Stimulated activated CD4-positive, alpha-beta T cell treated with anti-CD3 and anti-CD28 coated beads, Interleukin-15, amount 100 ng/mL, for 1 hour (primary cell): ENCODE results near the gene C1QTNF5.
"Not testable (repeated sequence)": the region's sequence is repeated elsewhere in the genome, so short reads cannot be mapped to it uniquely, and the experiment has no call there.

Experiments
- DNase-seq, 2 donors: peaks; one replicate each; pipeline ENCODE4 v3.0.0-alpha.2; 2020; ENCODE audit warnings: low read depth in 1 of 2, low spot score in 1 of 2

The C1QTNF5 gene

GRCh38 chr11:119340335-119341221, at the start of gene C1QTNF5:
C1QTNF5 (minus strand) TSS chr11:119340883; CDS start chr11:119340397, 486 bp downstream.
- DNase-seq, result no peak

DNA sequence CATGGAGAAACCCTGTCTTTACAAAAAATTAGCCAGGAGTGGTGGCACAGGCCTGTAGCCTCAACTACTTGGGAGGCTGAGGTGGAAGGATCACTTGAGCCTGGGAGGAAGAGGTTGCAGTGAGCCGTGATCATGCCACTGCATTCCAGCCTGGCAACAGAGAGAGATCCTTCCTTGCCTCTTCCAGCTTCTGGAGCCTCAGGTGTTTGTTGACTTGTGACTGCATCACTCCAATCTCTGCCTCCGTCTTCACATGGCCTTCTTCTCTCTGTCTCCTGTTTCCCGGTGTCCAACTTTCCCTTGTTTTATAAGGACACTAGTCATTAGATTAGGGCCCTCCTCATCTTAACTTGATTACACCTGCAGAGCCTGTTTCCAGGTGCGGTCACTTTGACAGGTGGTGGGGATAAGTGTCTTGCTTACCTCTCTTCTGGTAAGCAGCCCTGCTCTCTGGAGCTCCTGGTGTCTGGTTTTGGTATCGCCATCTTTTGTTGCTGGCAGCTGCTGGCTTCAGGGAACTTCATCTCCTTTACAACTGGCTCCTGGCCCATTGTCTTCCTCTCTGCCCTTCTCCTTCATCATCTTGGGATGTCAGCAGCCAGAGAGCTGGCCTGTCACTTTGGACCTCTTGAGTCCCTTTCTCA, 49.0 kb upstream of the C1QTNF5 start:
- no peak for DNase-seq

DNA sequence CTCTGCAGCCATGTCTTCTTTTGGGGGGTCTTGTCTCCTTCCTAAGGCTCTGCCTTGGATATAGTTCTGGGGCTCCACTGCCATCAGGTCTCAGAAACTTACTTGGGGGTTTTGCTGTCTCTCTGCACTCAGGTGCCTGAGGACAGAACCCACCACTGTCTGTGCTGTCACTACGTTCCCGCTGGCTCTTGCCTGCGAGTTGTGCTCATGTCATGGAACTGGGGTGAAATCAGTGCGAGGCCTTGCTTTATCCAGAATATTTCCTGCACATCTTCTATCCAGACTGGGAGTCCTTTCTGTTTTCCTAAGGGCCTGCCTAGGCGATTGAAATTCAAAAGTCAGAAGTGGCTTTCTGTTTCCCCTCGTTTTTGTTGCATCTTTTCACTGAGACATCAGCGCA, 47.4 kb upstream of the C1QTNF5 start:
- DNase-seq, result no peak

DNA sequence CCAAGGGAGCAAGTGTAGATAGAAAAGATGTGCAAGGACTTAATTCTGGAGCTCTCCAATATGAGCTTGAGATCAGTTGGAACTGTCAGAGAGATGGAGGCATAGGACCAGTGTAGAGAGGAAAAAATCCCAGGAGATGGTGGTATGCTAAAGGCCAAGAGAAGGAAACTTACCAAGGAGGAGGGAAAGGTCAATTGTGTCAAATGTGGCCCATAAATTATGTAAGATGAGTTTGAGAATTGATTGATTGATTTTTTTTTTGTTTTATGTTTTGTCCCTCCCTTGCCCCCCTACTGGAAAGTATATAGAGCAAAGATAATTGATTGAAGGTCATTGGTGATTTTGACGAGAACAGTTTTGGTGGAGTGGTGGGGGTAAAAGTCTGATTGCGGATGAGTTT, 43.6 kb upstream of the C1QTNF5 start:
- DNase-seq, result no peak

DNA sequence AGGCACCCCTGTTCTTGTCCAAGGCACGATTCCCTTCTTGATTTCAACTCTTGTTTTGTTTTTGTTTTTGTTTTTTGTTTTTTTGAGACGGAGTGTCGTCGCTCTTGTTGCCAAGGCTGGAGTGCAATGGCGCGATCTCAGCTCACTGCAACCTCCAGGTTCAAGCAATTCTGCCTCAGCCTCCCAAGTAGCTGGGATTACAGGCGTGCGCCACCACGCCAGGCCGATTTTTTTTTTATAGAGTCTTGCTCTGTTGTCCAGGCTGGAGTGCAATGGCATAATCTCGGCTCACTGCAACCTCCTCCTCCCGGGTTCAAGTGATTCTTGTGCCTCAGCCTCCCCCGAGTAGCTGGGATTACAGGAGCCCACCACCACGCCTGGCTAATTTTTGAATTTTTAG, 41.8 kb upstream of the C1QTNF5 start:
- DNase-seq, result not testable (repeated sequence)

DNA sequence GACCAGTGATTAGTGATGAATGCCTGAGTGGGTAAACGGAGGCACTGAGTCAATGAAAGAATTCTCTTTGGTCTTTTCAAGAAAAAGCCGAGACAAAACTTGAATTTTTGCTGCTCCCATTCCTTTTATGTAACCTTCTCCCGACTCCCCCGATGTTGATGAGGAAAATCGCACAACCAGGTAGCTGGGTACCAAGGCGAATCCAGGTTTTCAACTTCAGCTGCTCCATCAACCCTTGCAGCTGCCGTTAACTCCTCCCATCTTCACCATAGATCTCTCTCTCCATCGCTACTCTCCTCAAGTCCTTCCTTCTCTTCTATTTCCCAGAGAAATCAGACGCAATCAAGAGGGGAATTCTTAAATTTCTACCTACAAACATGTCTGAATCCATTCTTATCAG, 41.4 kb upstream of the C1QTNF5 start:
- DNase-seq, result no peak

DNA sequence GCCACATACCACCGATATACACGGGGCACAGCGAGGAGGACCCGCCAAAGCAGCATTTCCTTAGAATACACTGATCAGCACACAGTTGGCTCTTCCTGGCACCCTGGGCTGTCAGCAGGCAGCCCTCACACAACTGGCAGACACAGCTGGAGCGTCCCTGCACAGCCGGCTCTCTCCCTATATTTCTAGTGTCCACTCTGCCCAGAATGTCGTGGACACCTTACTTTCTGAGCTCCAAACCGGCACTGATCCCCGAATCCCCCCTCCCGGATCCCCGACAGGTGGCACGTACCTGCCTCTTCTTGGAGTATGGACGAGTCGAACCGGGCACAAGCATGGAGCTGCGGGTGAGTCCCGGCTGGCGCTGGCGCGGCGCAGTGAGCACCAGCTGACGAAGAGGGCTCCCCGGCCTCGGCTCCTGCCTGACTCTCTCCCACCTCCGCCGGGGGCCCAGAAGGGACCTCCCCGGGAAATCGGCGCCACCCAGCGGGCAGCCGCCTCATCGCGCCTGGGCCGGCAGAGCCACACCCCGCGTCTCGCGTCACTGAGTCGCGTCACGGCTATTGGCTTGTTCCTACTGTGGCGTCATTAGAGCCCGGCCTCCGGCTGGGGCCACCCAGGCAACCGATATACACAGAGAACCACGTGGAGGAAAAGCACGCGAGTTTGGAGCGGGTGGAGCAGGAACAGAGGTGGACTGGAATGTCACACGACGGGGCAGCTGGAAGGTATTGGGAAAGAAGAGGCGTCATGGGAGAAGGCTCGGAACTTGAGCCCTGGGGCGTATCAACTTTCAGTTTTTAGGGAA, 40.7 kb upstream of the C1QTNF5 start, which contains the start of gene USP2:
Gene USP2, minus strand, starts transcription at position 510 of the 808 bp plus-strand sequence. CDS start 8,210 bp downstream, outside the sequence.
- DNase-seq, result peak; percentile 92 to 97

- DNase-seq, result no peak
These were observed 40.1 kb upstream of the C1QTNF5 start for GRCh38 chr11:119380827-119381180.

DNA sequence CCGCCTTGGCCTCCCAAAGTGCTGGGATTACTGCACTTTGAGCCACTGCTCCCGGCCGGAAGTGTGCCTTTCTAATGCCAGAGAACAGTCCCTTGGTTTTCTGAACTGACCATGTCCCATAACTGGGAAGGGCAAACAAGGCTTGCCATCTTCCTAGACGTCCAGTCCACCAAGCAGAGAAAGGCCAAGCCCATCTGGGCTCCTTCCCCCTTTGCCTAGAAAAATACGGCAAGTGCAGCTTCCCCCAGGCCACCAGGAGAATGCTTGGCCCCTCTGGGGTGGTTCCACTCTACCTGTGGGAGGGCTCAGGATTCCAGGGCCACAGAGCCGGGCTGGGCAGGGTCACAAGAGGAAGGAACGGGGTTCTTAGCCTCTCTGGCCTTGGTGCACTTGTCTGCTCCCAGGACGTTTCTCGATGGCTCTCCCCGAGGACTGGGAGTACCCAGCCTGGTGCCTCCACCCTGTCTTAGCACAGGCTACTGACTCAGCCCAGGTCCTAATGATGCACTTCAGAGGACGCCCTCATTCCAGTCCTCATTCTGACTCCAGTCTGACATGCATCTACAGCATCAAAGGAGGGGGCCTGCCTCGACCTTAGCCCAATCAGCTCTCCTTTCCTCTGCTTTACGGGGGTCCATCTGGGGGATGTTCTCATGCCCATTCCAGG, 39.6 kb upstream of the C1QTNF5 start:
- DNase-seq, result no peak

GRCh38 chr11:119378851-119379465, 38.3 kb upstream of the C1QTNF5 start:
- no peak for DNase-seq

GRCh38 chr11:119377961-119378667, 37.4 kb upstream of the C1QTNF5 start:
- DNase-seq, result no peak

GRCh38 chr11:119377112-119377901, 36.6 kb upstream of the C1QTNF5 start:
- DNase-seq, result no peak

- no peak for DNase-seq
These were observed 35.6 kb upstream of the C1QTNF5 start for GRCh38 chr11:119376197-119376847.

DNA sequence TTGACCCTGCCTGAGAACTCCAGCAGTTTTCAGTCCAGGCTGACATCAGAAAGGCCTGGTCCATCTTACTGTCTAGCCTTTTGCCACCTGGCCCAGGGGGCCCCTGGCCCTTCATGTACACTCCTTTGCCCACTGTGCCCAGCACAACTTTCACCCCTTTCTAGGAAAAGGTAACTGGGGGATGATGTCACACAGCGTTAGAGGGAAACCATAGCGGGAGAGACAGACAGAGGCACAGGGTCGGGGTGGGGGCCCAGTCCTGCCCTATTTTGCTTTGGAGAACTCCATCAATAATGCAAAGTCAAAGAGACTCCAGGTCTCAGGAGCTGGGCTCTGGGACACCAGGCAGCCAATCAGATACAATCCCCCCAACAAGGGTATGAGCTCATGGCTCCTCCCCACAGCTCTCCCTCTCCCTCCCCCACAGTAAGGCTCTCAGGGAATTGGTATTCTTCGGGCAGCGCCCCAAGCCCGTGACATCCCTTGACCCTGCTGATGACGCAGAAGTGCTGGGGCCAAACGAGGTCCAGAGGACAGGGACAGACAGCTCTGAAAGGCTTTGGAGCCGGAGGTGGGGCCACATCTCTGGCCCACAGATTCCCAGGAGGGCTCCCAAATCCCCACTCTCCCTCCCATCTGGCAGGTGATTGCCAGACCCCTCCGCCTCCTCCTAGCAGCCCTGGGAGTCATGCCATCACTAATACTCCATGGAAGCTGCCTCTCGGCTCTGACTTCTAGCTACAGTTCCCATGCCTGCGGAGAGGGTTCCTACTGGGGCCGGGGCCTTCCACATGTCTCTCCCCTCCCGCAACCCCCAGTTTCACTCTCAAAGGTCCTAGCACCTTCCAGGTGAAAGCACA, 34.9 kb upstream of the C1QTNF5 start:
- no peak for DNase-seq

DNA sequence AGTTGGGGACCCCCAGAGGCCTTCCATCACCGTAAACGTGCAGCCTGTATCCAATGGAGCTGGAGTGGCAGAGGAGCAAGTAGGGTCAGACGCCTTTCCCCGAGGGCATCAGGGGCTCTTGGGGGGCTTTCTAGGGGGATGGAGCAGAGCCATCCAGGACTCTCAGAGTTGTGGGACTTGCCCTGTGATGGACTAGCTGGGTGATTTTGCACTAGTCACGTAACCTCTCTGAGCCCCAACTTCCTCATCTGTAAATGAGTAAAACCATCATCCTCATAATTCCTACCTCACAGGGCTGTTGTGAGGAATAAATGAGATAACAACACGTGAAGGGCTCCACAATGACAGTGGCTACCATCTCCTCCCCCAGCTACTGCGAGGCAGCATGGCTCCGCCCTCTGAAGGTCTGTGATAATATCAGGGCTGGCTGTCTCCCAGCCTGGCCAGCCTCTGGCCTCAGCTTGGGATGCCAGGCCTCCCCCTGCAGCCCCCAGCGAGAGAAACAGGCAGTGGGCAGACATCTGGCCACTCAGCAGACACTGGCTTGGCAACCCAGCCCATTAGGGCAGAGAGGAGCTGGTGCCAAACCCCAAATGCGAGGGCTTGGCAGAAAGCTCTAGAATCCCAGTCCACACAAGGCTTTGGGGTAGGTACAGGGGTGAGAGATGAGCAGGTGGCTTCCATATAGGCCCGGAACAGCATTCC, 34.1 kb upstream of the C1QTNF5 start:
- DNase-seq, result no peak

DNA sequence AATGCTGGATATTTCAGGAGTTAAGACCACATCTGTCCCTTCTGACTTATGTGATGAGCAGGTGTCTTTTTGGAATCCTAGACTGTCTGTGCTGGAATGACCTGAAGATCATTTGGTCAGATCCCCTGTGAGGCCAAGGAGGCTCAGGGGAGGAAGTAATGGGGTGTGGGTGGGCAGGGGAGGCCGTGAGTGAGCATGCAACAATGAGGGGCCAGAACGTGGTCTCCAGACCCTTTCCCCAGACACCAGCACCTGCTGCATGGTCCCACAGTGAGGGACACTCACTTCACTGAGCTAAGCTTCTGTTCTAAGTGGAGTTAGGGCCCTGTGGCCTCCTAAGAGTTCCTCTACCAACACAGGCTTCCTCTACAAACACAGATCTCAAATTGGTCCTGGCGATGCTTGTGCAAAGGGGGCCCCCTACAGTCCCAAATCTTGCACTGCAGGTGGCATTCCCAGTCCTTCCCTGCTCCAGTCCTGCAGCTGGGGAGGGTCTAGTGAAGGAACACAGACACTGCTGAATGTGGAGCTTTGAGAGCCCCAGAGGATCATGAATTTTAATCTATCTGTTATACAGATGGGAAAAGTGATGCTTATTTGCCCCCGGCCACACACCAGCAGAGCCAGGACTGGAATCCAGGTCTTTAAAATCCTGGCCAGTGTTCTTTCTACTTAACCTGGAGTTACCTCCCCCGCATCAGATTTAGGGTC, 33.4 kb upstream of the C1QTNF5 start:
- no peak for DNase-seq
